OCI-LY3 (cell line): Measurements from ENCODE around the gene MUSK.

ENCODE experiments used
- CTCF ChIP-seq: fragments of 200-600, 300-600 bp; sonication (generic); IDR thresholded peaks from 2 replicates; pipeline ENCODE4 v1.5.1; 2014; ENCODE audit warnings: antibody characterized with exemption, low read length, low read depth
- EZH2phosphoT487 ChIP-seq: fragments of 200-600 bp; shearing (Covaris generic); IDR thresholded peaks from 2 replicates; pipeline ENCODE4 v1.6.1; 2018; ENCODE audit warnings: antibody characterized with exemption, mixed run types, low read depth

GRCh38 chr9:110672873-110673510 is 4.4 kb downstream of the MUSK start:
- TF ChIP-seq CTCF (no peak), EZH2phosphoT487 (no peak)
